Fibroblast of skin of left biceps (primary cell): Measurements from ENCODE around the gene PTPRT.

Experiments
- DNase-seq, 2 experiments: peaks; one replicate each; pipeline ENCODE4 v3.0.0-alpha.2; 2013; ENCODE audit warnings: low read depth in 2 of 2

The PTPRT gene

GRCh38 chr20:42837456-42837855 lies 352.2 kb downstream of the PTPRT start:
- DNase-seq: no peak

DNA sequence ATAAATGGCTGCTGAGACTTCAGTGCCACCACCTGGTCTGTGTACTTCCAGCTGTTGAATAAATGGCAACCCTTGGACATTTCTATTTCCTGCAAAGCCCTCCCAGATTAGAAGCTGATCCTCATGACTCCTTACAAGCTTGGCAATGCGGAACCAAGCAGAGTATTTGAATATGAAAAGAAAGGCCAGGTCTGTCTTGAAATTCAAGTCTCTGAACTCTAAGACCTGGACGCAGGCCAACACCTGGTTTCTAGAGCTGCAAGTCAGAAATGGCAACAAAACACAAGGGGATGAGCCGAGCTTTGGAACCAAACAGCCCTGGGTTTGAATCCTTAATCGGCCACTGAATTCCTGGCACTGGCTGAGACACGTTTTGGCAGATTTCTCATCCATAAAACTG lies 353.4 kb downstream of the PTPRT start:
- no peak for DNase-seq

DNA sequence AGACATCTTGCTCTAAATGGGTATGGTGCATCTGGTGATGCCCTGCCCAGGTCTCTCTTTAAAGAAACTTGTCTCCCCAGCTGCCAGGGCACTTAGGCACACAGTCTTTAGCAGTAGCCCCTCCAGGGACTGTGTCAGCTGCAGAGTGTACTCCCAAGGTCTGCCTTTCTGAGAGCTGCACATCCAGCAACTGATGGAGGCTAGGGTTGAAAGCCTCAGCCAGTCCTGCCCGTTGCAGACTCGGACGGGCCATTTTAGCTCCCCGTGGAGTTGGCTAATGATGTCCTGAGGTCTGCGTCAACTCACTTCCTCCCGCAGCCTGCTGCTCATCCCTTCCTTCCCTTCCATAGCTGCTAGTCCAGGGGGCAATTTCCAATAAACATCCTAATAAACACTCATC lies 381.8 kb downstream of the PTPRT start:
- no peak for DNase-seq

- DNase-seq: no peak
Measured at GRCh38 chr20:42795111-42795695, 394.5 kb downstream of the PTPRT start.

- no peak for DNase-seq
Measured at GRCh38 chr20:42792052-42792451, 397.7 kb downstream of the PTPRT start.

GRCh38 chr20:42790111-42790510 lies 399.6 kb downstream of the PTPRT start:
- DNase-seq: no peak

- no peak for DNase-seq
Measured at GRCh38 chr20:42788707-42789106, 401.0 kb downstream of the PTPRT start.

DNA sequence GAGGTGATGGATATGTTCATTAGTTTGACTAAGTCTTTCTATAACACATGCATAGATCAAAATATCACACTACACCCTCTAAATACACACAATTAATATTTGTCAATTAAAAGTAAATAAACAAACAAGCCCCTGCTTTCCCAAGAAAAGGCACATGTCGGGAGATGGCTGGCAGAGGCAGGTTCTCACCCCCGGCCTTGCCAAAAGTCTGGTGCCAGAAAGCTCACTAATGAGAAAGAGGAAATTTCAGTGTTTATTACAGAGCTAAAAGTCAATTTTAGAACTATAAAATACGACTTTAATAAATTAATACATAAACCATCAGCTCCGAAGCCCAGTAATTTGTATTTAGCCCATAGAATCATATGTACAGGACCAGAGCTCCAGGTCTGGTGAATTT lies 404.7 kb downstream of the PTPRT start:
- no peak for DNase-seq

- DNase-seq: no peak
Measured at GRCh38 chr20:42779216-42779615, 410.5 kb downstream of the PTPRT start.

DNA sequence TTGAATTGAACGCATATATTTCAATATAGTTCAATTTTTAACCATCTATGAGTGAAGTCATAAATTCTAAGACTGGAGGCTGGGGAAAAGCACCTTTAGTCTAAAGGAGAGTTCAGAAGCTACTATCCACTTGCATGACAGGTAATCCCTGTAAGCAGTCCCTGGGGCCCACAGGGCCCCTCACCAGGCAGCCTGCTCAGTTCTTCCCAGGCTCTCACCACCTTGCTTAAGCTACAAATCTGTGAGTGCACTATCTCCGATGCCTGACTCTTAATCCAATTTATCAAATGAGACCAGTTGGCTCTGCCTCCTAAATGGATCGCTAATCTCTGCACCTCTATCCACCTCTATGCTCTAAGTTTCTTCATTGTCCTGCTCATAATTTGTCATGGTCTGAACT lies 413.8 kb downstream of the PTPRT start:
- DNase-seq: no peak

GRCh38 chr20:42775037-42775436 lies 414.7 kb downstream of the PTPRT start:
- DNase-seq: no peak

DNA sequence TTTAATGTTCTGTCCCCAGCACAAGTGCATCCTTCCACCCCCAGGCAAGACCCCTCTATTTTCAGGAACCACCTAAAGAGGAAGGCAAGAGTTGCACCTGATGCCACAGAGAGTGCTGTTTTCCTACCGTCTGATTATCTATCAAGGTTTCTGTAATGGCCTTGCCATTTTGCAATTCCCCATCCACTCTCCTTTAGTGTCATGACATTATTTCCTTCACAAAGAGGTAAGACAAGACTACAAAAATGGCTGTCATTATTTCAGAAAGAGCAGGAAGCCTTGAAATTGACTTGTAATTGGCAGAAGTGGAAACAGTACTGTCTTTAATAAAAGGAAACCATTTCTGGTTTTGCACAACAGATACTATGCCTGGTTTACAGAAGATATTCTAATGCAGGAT lies 426.7 kb downstream of the PTPRT start:
- DNase-seq: no peak

- no peak for DNase-seq
Measured at GRCh38 chr20:42756991-42757390, 432.7 kb downstream of the PTPRT start.

DNA sequence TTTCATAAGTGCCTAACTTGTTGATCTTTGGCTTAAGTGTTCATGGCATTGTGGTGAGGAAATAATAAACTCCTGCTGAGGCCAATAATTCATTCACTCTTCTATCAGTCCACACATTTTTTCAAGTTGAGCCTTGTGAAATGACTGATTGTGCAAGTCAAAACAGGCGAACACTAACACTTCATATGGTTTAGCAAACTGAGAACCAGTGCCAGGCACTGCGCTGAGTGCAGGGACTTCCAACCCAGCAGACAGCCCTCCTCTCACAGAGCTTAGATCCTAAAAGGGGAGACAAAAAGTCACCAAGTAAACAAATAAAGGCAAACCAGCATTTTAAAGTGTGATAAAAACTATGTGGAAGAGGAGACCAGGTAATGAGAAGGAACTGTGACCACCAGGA lies 435.0 kb downstream of the PTPRT start:
- no peak for DNase-seq

GRCh38 chr20:42752620-42753019 lies 437.1 kb downstream of the PTPRT start:
- DNase-seq: no peak

DNA sequence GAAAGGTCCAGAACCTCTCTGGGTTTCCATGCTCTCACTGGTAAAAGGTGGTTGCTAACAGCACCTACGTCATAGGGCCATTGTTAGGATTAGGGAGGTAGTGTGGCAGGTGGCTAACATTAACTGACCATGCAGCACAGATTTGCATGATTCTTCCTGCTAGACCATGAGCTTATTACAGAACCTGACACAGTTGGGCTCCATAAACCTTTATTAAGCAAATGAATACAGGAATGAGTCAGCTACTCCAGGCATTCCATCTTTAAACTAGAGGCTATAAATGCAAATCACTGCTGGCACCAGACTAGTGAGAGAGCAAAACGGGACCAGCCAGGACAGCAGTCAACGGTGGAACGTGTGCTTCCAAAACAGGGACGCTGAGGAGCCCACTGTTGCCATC lies 440.1 kb downstream of the PTPRT start:
- no peak for DNase-seq

GRCh38 chr20:42747765-42748411 lies 441.8 kb downstream of the PTPRT start:
- DNase-seq: no peak

GRCh38 chr20:42744756-42745465 lies 444.8 kb downstream of the PTPRT start:
- no peak for DNase-seq

DNA sequence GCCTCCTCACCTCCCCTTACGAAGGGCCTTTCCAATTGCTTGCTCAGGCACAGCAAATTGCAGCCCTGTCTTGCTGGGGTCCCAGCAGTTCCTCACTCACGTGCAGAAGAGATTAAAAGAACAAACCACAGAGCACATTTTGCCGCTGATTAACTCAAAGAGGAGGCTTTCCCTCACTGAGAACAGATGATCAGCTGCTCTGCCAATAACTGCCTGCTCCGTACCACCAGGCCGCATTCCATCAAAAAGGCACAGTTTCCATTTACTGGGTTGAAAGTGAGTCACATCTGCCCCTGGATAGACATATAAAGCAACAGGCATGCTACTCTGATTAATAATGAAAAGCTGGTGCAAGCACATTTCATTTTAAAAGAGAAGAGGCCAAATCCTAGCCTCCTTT lies 446.8 kb downstream of the PTPRT start:
- no peak for DNase-seq

GRCh38 chr20:42741906-42742305 lies 447.8 kb downstream of the PTPRT start:
- no peak for DNase-seq

GRCh38 chr20:42740226-42740870 lies 449.4 kb downstream of the PTPRT start:
- no peak for DNase-seq

DNA sequence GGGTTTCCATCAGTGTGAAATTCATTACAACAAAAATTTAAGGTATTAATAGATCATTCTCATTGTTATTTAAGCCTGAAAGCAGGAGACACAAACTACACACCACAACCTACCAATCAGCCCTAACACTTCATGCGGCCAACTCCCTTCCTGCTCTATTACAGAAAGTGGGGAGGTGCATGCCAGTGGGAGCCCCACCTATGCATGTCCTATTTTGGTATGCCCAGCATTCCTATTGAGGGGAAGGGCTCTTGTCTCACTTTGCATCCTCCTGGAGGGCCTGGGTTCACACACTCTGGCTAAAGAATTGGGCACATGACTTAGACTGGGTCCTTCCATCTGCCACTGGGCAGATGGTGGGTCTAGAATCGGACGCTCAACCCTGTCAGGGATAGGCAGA lies 450.0 kb downstream of the PTPRT start:
- no peak for DNase-seq

DNA sequence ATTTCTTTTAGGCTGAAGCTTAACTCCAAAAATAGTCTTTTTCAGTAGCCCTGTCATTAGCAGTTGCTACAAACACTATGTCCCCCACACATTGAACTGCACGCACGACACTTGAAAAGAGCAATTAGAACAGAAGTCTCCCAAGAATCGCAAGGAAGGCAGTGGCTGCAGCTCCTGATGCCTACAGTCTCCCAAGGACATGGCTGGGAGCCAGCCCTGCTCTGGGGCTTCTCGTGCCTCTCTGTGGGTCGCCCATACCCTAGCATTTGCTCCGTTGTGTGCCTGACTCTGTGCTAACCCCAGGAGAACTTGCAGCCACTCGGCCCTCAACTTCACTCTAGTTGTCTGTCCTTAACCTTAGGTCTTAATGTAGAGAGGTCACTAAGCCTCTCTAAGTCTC lies 454.2 kb downstream of the PTPRT start:
- DNase-seq: no peak
